Lung (tissue), 12 donors: Measurements from ENCODE around the gene HP1BP3. TPM values are rescaled to one million over a fixed set of nuclear protein-coding genes. Genes with fewer than 3 reads are reported as not detected.

Source experiments
- ATAC-seq: fragments of 200-7000 bp; cut with Tn5 transposase; one replicate; pipeline ENCODE4 v1.9.1; 2020; ENCODE audit warnings: moderate number of reproducible peaks; ENCODE audit not compliant: insufficient read depth, low FRiP score
- DNase-seq, 3 donors: peaks; one replicate each; pipeline ENCODE4 v3.0.0-alpha.2; 2013 to 2017
- H3K27ac ChIP-seq, 2 donors: one replicate each; pipeline ENCODE4 v1.5.1; 2013; ENCODE audit warnings: mild to moderate bottlenecking in 2 of 2, moderate library complexity in 2 of 2, control low read depth in 1 of 2, inconsistent platforms in 1 of 2, low read depth in 1 of 2, low read length in 1 of 2
- H3K27me3 ChIP-seq, 3 donors: one replicate each; pipeline ENCODE4 v1.5.1; 2013; ENCODE audit warnings: low read length in 2 of 3; ENCODE audit not compliant: control insufficient read depth in 3 of 3, insufficient read depth in 3 of 3
- H3K36me3 ChIP-seq, 4 donors: one replicate each; pipeline ENCODE4 v1.5.1; 2013; ENCODE audit warnings: low read length in 4 of 4, mild to moderate bottlenecking in 1 of 4, moderate library complexity in 1 of 4; ENCODE audit not compliant: control insufficient read depth in 4 of 4, insufficient read depth in 4 of 4
- H3K4me1 ChIP-seq, 5 donors: one replicate each; pipeline ENCODE4 v1.5.1; 2013; ENCODE audit warnings: low read length in 5 of 5, mild to moderate bottlenecking in 2 of 5, moderate library complexity in 1 of 5; ENCODE audit not compliant: control insufficient read depth in 5 of 5, insufficient read depth in 5 of 5
- H3K4me3 ChIP-seq: one replicate; pipeline ENCODE4 v1.5.1; 2013; ENCODE audit warnings: mild to moderate bottlenecking, control low read depth, moderate library complexity
- H3K9ac ChIP-seq, 2 donors: one replicate each; pipeline ENCODE4 v1.5.1; 2013; ENCODE audit warnings: low read length in 2 of 2, control low read depth in 1 of 2; ENCODE audit not compliant: insufficient read depth in 1 of 2
- H3K9me3 ChIP-seq, 4 donors: one replicate each; pipeline ENCODE4 v1.5.1; 2013; ENCODE audit warnings: low read length in 3 of 4, mild to moderate bottlenecking in 1 of 4, moderate library complexity in 1 of 4; ENCODE audit not compliant: control insufficient read depth in 4 of 4, insufficient read depth in 3 of 4
- WGBS, 2 donors: extraction: QIAGEN DNeasy Blood & Tissue Kit; methylation state at CpG; one replicate each; pipeline ENCODE4 v1.1.7; 2013; 5-methylcytosine and 5-hydroxymethylcytosine counted together
- polyA plus RNA-seq, 2 donors: library from polyadenylated mRNA; stranded (reverse); fragments of 200-250 nt; gene quantifications; one replicate each; pipeline ENCODE4 v1.2.1, GENCODE V29; 2013
- total RNA-seq, 2 donors: library from RNA; depleted of rRNA in 1 of 2; stranded (reverse); fragments of >200 nt in 1 of 2; gene quantifications; one replicate each; pipeline ENCODE4 v1.2.1, GENCODE V29; 2014 to 2021
- TF ChIP-seq, protein P1 (sequence below): IDR thresholded peaks from 2 replicates; pipeline ENCODE4 v1.5.1; 2012; ENCODE audit warnings: mild to moderate bottlenecking; ENCODE audit errors: control extremely low read depth, extremely low read depth
- donor health status: control.
- donor health status: control.
- donor health status: Bipolar disorder and iron deficiency.
- donor health status: healthy.
- donor health status: DM: yes; HTN: yes; CAD: no.

The HP1BP3 gene
- total and polyA plus RNA-seq, 4 donors = 63.0 to 316 (median 118) TPM

DNA sequence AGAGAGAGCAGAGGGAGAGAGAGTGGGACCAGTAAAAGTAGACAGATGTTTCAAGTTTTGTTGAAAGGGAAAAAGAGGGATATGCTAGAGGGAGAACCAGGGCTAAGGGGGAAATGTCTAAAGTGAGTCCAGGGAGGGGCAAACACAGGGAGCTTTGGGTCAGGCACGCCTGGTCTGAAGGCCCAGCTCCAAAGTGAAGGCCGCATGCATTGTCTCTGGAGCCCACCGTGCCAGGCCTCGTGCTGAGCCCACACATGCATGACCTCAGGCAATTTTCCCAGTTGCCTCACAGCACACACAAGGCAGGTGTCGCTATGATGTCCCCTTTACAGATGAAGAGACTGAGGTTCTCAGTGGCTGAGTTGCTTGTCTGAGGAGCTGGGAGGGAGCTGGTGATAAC, 85.3 kb downstream of the HP1BP3 start:
- H3K27ac ChIP-seq = no peak overlapping the region
- 91 to 94% methylated on average over 5 of the region's 5 CpGs for WGBS, 2 donors
- H3K36me3 ChIP-seq = no peaks in the 10 kb centered on the region
- no peak overlapping the region for H3K4me3 ChIP-seq
- peaks cover 0 to 3% (median 0%) of the 10 kb centered on the region in 5 donors for H3K4me1 ChIP-seq
- ATAC-seq = no peak
- H3K27me3 ChIP-seq = no peaks in the 10 kb centered on the region
- H3K9ac ChIP-seq = no peak overlapping the region
- DNase-seq = no peak
- TF ChIP-seq, protein P1, sequence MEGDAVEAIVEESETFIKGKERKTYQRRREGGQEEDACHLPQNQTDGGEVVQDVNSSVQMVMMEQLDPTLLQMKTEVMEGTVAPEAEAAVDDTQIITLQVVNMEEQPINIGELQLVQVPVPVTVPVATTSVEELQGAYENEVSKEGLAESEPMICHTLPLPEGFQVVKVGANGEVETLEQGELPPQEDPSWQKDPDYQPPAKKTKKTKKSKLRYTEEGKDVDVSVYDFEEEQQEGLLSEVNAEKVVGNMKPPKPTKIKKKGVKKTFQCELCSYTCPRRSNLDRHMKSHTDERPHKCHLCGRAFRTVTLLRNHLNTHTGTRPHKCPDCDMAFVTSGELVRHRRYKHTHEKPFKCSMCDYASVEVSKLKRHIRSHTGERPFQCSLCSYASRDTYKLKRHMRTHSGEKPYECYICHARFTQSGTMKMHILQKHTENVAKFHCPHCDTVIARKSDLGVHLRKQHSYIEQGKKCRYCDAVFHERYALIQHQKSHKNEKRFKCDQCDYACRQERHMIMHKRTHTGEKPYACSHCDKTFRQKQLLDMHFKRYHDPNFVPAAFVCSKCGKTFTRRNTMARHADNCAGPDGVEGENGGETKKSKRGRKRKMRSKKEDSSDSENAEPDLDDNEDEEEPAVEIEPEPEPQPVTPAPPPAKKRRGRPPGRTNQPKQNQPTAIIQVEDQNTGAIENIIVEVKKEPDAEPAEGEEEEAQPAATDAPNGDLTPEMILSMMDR = no peak
- no peaks in the 10 kb centered on the region for H3K9me3 ChIP-seq

- TF ChIP-seq, protein P1 = no peak
- no peaks in the 10 kb centered on the region for H3K36me3 ChIP-seq
- H3K27me3 ChIP-seq = no peaks in the 10 kb centered on the region
- H3K9ac ChIP-seq = no peak overlapping the region
- 86 to 88% methylated on average over 9 of the region's 9 CpGs for WGBS, 2 donors
- ATAC-seq = no peak
- H3K4me3 ChIP-seq = no peak overlapping the region
- no peak for DNase-seq
- peaks cover 0 to 3% (median 0%) of the 10 kb centered on the region in 5 donors for H3K4me1 ChIP-seq
- H3K9me3 ChIP-seq = no peaks in the 10 kb centered on the region
- H3K27ac ChIP-seq = no peak overlapping the region
These were observed 85.7 kb downstream of the HP1BP3 start for GRCh38 chr1:20701446-20701845.

DNA sequence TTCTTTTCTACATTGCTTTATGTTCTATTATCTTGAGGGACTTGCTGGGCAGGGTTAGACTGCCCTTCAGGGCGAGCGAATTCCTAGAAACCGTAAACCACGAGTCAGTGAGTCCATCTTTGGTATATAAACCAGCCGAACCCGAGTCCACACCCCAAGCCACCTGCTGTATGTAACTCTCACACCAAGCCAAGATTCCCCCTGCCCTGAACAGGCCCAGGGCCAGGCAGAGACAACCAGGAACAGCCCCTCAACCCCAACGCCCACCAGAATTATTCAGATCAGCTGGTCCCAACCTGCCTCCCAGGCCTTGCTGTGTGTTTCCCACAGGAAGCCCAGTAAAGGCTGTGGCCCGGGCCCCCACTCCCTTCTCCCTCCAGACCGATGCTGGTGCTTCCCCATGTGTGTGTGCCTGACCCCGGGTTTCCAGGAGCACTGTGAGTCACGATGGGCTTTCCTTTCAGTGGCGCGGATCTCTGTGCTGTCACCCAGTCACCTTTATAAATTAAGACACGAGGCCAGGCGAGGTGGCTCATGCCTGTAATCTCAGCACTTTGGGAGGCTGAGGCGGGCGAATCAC, 86.4 kb downstream of the HP1BP3 start:
- TF ChIP-seq, protein P1 = no peak
- H3K36me3 ChIP-seq = no peaks in the 10 kb centered on the region
- no peak overlapping the region for H3K27ac ChIP-seq
- H3K4me1 ChIP-seq = peaks cover 0 to 3% (median 0%) of the 10 kb centered on the region in 5 donors
- H3K9me3 ChIP-seq = no peaks in the 10 kb centered on the region
- DNase-seq = no peak
- H3K27me3 ChIP-seq = no peaks in the 10 kb centered on the region
- WGBS, 2 donors = 90 to 93% methylated on average over 17 of the region's 17 CpGs
- ATAC-seq = no peak
- no peak overlapping the region for H3K4me3 ChIP-seq
- H3K9ac ChIP-seq = no peak overlapping the region

DNA sequence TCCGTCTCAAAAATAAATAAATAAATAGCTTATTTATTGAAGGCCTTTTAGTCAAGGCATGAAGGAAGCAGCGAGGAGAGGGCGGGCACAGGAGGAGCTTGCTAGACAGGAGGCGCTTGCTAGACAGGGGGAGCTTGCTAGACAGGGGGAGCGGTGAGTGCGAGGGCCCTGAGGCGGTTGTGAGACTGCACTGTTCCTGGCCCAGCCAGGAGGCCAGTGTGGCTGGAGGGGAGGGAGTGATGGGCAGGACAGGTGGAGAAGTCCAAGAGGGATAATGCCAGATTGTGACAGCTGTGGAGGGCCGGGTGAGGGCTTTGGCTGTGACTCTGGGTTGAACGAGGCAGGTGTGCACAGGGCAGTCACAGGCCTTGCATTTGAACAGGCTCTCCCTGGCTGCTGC, 87.5 kb downstream of the HP1BP3 start:
- 89 to 95% methylated on average over 9 of the region's 9 CpGs for WGBS, 2 donors
- Histone ChIP-seq H3K4me1 (peaks cover 0 to 3% (median 0%) of the 10 kb centered on the region in 5 donors), H3K27me3 (no peaks in the 10 kb centered on the region), H3K9me3 (no peaks in the 10 kb centered on the region), H3K27ac (no peak overlapping the region), H3K9ac (no peak overlapping the region), H3K36me3 (no peaks in the 10 kb centered on the region), H3K4me3 (no peak overlapping the region)
- DNase-seq = no peak
- TF ChIP-seq, protein P1 = no peak
- ATAC-seq = no peak
